HepG2 (cell line): ENCODE results near the gene ELL3. TPM values are rescaled to one million over a fixed set of nuclear protein-coding genes. Genes with fewer than 3 reads are reported as not detected.

Source experiments
- SKI ChIP-seq: fragments of 450-650 bp; IDR thresholded peaks from one replicate; pipeline ENCODE4 v1.6.1; 2018; ENCODE audit warnings: mild to moderate bottlenecking; ENCODE audit not compliant: partially characterized antibody
- STAG1 ChIP-seq: sonication (generic); formaldehyde crosslinking; IDR thresholded peaks from 2 replicates; pipeline ENCODE4 v1.4.0; 2020; ENCODE audit warnings: missing genetic modification reagents
- TBX2 ChIP-seq: sonication (generic); formaldehyde crosslinking; IDR thresholded peaks from 2 replicates; pipeline ENCODE4 v1.5.0; 2020; ENCODE audit warnings: missing genetic modification reagents, mild to moderate bottlenecking, borderline replicate concordance
- TEAD3 ChIP-seq: optimal IDR thresholded peaks from 2 replicates; pipeline ENCODE3; 2016; ENCODE audit warnings: borderline replicate concordance
- ZFP82 ChIP-seq: sonication (generic); formaldehyde crosslinking; IDR thresholded peaks from 2 replicates; pipeline ENCODE4 v1.5.1; 2020; ENCODE audit warnings: mild to moderate bottlenecking, missing genetic modification reagents, borderline replicate concordance
- ZNF292 ChIP-seq: sonication (generic); formaldehyde crosslinking; IDR thresholded peaks from 2 replicates; pipeline ENCODE4 v1.8.1; 2022; ENCODE audit warnings: mild to moderate bottlenecking, low read depth, missing genetic modification reagents, borderline replicate concordance
- ZNF557 ChIP-seq: sonication (generic); formaldehyde crosslinking; IDR thresholded peaks from 2 replicates; pipeline ENCODE4 v1.4.0; 2020; ENCODE audit warnings: missing genetic modification reagents
- ZNF780A ChIP-seq: sonication (generic); formaldehyde crosslinking; IDR thresholded peaks from 2 replicates; pipeline ENCODE4 v1.8.0; 2022; ENCODE audit warnings: mild to moderate bottlenecking, missing genetic modification reagents, moderate library complexity
- polyA plus RNA-seq, 8 experiments: library from polyadenylated mRNA; depleted of rRNA in 3 of 8; stranded (reverse) in 7 of 8; unstranded in 1 of 8; fragments of >200 nt; fragmentation: Illumina TruSeq in 4 of 8; extraction: Trizol in 4 of 8; gene quantifications; 2 replicates each; pipeline versions ENCODE4 v1.2.1 to v1.2.3, GENCODE V29; 2011 to 2016; ENCODE audit warnings: low read depth in 4 of 8, missing spikeins in 1 of 8, mixed read lengths in 1 of 8; ENCODE audit not compliant: insufficient read depth in 1 of 8
- total RNA-seq, 5 experiments: library from RNA; depleted of rRNA; stranded (reverse); fragments of >200 nt; fragmentation: Illumina TruSeq; extraction: Trizol; gene quantifications; 2 replicates each; pipeline ENCODE4 v1.2.3, GENCODE V29; 2016; ENCODE audit warnings: low read depth in 1 of 5
- TF ChIP-seq, protein P1 (sequence below): sonication (generic); formaldehyde crosslinking; IDR thresholded peaks from 2 replicates; pipeline ENCODE4 v1.5.0; 2020; ENCODE audit warnings: mild to moderate bottlenecking, missing genetic modification reagents, borderline replicate concordance
- TF ChIP-seq, protein P2 (sequence below): IDR thresholded peaks from 2 replicates; pipeline ENCODE4 v1.6.1; 2016; ENCODE audit warnings: mild to moderate bottlenecking
- TF ChIP-seq, protein P3 (sequence below): sonication (generic); formaldehyde crosslinking; conservative IDR thresholded peaks from 2 replicates; pipeline ENCODE4 v1.4.0; 2020; ENCODE audit warnings: missing genetic modification reagents
- TF ChIP-seq, protein P4 (sequence below): sonication (generic); formaldehyde crosslinking; IDR thresholded peaks from 2 replicates; pipeline ENCODE4 v1.5.1; 2020; ENCODE audit warnings: mild to moderate bottlenecking, missing genetic modification reagents, borderline replicate concordance
- TF ChIP-seq, protein P5 (sequence below): sonication (generic); formaldehyde crosslinking; IDR thresholded peaks from 2 replicates; pipeline ENCODE4 v1.5.0; 2020; ENCODE audit warnings: missing genetic modification reagents, mild to moderate bottlenecking, borderline replicate concordance

The ELL3 gene
- total and polyA plus RNA-seq, 2 of the 13 experiments (the other 11 are each of a cell fraction or from before 2014, with no cell fraction given) = 6.1 to 8.8 TPM

DNA sequence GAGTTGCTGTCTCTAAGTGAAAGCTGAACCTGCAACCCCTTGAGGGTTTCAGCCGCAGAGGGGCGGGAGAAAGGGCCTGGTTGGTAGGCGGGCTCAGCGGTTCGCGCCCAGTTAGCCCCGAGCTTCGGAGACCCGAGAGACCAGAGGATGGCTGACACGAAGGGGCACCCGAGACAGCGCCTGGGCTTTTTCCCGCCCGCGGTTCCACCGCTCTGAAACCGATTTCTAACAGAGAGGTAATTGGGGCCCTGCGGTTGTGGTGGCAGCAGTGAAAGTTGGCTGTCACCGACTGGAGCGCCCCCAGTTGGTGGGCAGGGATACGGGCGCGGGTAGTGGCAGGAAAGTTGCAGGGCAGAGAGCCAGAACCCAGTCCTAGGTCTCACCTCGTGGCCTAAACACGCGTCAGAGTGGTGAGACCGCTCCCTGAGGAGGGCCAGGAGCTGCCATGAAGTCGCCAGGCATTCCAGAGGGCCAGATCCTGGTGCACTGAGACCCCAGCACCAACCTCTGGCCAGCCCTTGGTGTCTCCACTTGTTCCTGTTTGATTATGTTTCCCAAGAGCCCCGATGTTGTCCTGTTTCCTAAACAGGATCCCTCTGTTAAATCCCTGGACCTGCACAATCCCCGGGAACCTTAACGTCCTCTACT is 625 bp upstream of the ELL3 start (continued):
- TF ChIP-seq, protein P1, sequence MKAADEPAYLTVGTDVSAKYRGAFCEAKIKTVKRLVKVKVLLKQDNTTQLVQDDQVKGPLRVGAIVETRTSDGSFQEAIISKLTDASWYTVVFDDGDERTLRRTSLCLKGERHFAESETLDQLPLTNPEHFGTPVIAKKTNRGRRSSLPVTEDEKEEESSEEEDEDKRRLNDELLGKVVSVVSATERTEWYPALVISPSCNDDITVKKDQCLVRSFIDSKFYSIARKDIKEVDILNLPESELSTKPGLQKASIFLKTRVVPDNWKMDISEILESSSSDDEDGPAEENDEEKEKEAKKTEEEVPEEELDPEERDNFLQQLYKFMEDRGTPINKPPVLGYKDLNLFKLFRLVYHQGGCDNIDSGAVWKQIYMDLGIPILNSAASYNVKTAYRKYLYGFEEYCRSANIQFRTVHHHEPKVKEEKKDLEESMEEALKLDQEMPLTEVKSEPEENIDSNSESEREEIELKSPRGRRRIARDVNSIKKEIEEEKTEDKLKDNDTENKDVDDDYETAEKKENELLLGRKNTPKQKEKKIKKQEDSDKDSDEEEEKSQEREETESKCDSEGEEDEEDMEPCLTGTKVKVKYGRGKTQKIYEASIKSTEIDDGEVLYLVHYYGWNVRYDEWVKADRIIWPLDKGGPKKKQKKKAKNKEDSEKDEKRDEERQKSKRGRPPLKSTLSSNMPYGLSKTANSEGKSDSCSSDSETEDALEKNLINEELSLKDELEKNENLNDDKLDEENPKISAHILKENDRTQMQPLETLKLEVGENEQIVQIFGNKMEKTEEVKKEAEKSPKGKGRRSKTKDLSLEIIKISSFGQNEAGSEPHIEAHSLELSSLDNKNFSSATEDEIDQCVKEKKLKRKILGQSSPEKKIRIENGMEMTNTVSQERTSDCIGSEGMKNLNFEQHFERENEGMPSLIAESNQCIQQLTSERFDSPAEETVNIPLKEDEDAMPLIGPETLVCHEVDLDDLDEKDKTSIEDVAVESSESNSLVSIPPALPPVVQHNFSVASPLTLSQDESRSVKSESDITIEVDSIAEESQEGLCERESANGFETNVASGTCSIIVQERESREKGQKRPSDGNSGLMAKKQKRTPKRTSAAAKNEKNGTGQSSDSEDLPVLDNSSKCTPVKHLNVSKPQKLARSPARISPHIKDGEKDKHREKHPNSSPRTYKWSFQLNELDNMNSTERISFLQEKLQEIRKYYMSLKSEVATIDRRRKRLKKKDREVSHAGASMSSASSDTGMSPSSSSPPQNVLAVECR (CRISPR knock-in tag) = peak; percentile 78
- TF ChIP-seq ZFP82 (CRISPR knock-in tag) (peak; percentile 84; the same call in 1 of the 2 replicates), SKI (no peak), ZNF557 (CRISPR knock-in tag) (peak; percentile 12; the same call in 1 of the 2 replicates), ZNF780A (CRISPR knock-in tag) (no peak), STAG1 (peak; percentile 32; the same call in 1 of the 2 replicates), TEAD3 (CRISPR knock-in tag) (peak; percentile 69), ZNF292 (CRISPR knock-in tag) (0 out of 2 replicates have a peak, but pooled peaks have one; percentile 44), TBX2 (CRISPR knock-in tag) (no peak; the same call in 1 of the 2 replicates)
- TF ChIP-seq, protein P2, sequence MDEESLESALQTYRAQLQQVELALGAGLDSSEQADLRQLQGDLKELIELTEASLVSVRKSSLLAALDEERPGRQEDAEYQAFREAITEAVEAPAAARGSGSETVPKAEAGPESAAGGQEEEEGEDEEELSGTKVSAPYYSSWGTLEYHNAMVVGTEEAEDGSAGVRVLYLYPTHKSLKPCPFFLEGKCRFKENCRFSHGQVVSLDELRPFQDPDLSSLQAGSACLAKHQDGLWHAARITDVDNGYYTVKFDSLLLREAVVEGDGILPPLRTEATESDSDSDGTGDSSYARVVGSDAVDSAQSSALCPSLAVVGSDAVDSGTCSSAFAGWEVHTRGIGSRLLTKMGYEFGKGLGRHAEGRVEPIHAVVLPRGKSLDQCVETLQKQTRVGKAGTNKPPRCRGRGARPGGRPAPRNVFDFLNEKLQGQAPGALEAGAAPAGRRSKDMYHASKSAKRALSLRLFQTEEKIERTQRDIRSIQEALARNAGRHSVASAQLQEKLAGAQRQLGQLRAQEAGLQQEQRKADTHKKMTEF (CRISPR knock-in tag) = 0 out of 2 replicates have a peak, but pooled peaks have one; percentile 45
- TF ChIP-seq, protein P3, sequence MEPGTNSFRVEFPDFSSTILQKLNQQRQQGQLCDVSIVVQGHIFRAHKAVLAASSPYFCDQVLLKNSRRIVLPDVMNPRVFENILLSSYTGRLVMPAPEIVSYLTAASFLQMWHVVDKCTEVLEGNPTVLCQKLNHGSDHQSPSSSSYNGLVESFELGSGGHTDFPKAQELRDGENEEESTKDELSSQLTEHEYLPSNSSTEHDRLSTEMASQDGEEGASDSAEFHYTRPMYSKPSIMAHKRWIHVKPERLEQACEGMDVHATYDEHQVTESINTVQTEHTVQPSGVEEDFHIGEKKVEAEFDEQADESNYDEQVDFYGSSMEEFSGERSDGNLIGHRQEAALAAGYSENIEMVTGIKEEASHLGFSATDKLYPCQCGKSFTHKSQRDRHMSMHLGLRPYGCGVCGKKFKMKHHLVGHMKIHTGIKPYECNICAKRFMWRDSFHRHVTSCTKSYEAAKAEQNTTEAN = no peak
- TF ChIP-seq, protein P4, sequence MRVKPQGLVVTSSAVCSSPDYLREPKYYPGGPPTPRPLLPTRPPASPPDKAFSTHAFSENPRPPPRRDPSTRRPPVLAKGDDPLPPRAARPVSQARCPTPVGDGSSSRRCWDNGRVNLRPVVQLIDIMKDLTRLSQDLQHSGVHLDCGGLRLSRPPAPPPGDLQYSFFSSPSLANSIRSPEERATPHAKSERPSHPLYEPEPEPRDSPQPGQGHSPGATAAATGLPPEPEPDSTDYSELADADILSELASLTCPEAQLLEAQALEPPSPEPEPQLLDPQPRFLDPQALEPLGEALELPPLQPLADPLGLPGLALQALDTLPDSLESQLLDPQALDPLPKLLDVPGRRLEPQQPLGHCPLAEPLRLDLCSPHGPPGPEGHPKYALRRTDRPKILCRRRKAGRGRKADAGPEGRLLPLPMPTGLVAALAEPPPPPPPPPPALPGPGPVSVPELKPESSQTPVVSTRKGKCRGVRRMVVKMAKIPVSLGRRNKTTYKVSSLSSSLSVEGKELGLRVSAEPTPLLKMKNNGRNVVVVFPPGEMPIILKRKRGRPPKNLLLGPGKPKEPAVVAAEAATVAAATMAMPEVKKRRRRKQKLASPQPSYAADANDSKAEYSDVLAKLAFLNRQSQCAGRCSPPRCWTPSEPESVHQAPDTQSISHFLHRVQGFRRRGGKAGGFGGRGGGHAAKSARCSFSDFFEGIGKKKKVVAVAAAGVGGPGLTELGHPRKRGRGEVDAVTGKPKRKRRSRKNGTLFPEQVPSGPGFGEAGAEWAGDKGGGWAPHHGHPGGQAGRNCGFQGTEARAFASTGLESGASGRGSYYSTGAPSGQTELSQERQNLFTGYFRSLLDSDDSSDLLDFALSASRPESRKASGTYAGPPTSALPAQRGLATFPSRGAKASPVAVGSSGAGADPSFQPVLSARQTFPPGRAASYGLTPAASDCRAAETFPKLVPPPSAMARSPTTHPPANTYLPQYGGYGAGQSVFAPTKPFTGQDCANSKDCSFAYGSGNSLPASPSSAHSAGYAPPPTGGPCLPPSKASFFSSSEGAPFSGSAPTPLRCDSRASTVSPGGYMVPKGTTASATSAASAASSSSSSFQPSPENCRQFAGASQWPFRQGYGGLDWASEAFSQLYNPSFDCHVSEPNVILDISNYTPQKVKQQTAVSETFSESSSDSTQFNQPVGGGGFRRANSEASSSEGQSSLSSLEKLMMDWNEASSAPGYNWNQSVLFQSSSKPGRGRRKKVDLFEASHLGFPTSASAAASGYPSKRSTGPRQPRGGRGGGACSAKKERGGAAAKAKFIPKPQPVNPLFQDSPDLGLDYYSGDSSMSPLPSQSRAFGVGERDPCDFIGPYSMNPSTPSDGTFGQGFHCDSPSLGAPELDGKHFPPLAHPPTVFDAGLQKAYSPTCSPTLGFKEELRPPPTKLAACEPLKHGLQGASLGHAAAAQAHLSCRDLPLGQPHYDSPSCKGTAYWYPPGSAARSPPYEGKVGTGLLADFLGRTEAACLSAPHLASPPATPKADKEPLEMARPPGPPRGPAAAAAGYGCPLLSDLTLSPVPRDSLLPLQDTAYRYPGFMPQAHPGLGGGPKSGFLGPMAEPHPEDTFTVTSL (CRISPR knock-in tag) = peak; percentile 68
- TF ChIP-seq, protein P5, sequence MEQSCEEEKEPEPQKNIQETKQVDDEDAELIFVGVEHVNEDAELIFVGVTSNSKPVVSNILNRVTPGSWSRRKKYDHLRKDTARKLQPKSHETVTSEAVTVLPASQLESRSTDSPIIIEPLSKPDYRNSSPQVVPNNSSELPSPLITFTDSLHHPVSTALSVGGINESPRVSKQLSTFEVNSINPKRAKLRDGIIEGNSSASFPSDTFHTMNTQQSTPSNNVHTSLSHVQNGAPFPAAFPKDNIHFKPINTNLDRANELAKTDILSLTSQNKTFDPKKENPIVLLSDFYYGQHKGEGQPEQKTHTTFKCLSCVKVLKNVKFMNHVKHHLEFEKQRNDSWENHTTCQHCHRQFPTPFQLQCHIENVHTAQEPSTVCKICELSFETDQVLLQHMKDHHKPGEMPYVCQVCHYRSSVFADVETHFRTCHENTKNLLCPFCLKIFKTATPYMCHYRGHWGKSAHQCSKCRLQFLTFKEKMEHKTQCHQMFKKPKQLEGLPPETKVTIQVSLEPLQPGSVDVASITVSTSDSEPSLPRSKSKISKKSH (CRISPR knock-in tag) = peak; percentile 84
